Measurements from ENCODE around the gene CAMK2B.

Gene CAMK2B

GRCh38 chr7:44325201-44325671 lies at the start of gene CAMK2B:
Gene CAMK2B (minus strand): TSS chr7:44325594. CDS start chr7:44325421, 173 bp downstream.
- peak within 1 kb of the TSS; percentile 88 for H3K4me3 Mint-ChIP-seq
- peaks cover 90% of the 10 kb centered on the region for H3K27me3 Mint-ChIP-seq (ENCODE audit: low read depth, poor library complexity)
- DNase-seq, result peak; percentile 65
- no peak within 1 kb of the TSS for H3K27ac Mint-ChIP-seq
- no peak for TF ChIP-seq CTCF (IDR thresholded peaks at IDR 0.05)
- peaks cover 30% of the 10 kb centered on the region for H3K4me1 Mint-ChIP-seq
- no peaks in the 10 kb centered on the region for H3K9me3 Mint-ChIP-seq
- no peaks in the 10 kb centered on the region for H3K36me3 Mint-ChIP-seq (ENCODE audit: low read depth)

- Mint-ChIP-seq H3K4me1 (no peaks in the 10 kb centered on the region), H3K36me3 (ENCODE audit: low read depth) (no peaks in the 10 kb centered on the region), H3K27me3 (ENCODE audit: low read depth, poor library complexity) (peaks cover 40% of the 10 kb centered on the region), H3K27ac (no peak overlapping the region), H3K9me3 (peaks cover 10% of the 10 kb centered on the region), H3K4me3 (no peak overlapping the region)
- no peak for TF ChIP-seq CTCF (IDR thresholded peaks at IDR 0.05)
- no peak for DNase-seq
These were observed 48.8 kb upstream of the CAMK2B start for GRCh38 chr7:44374007-44374763.

GRCh38 chr7:44373418-44373740 lies 48.0 kb upstream of the CAMK2B start:
- Mint-ChIP-seq H3K27ac (peak overlapping the region; percentile 38), H3K9me3 (peaks cover 15% of the 10 kb centered on the region)

GRCh38 chr7:44372560-44373417 lies 47.4 kb upstream of the CAMK2B start:
- Mint-ChIP-seq H3K27me3 (ENCODE audit: low read depth, poor library complexity) (peaks cover 51% of the 10 kb centered on the region), H3K4me3 (no peak overlapping the region), H3K36me3 (ENCODE audit: low read depth) (no peaks in the 10 kb centered on the region), H3K4me1 (no peaks in the 10 kb centered on the region), H3K27ac (no peak overlapping the region), H3K9me3 (peaks cover 15% of the 10 kb centered on the region)
- DNase-seq, result no peak
- TF ChIP-seq CTCF (IDR thresholded peaks at IDR 0.05), result no peak

More at GRCh38 chr7:44373418-44373740, 48.0 kb upstream of the CAMK2B start:
- no peak for DNase-seq
- H3K4me1 Mint-ChIP-seq, result no peaks in the 10 kb centered on the region
- peaks cover 46% of the 10 kb centered on the region for H3K27me3 Mint-ChIP-seq (ENCODE audit: low read depth, poor library complexity)
- no peak overlapping the region for H3K4me3 Mint-ChIP-seq
- no peak for TF ChIP-seq CTCF (IDR thresholded peaks at IDR 0.05)
- H3K36me3 Mint-ChIP-seq (ENCODE audit: low read depth), result no peaks in the 10 kb centered on the region

- Mint-ChIP-seq H3K27me3 (ENCODE audit: low read depth, poor library complexity) (peaks cover 49% of the 10 kb centered on the region), H3K36me3 (ENCODE audit: low read depth) (no peaks in the 10 kb centered on the region), H3K27ac (no peak overlapping the region), H3K4me1 (no peaks in the 10 kb centered on the region), H3K4me3 (no peak overlapping the region), H3K9me3 (peaks cover 15% of the 10 kb centered on the region)
- TF ChIP-seq CTCF (IDR thresholded peaks at IDR 0.05), result no peak
- no peak for DNase-seq
These were observed 43.5 kb upstream of the CAMK2B start for GRCh38 chr7:44368885-44369284.
